GM19238 (cell line): ENCODE results near the gene RGS19.
"Not testable (repeated sequence)": the region's sequence is repeated elsewhere in the genome, so short reads cannot be mapped to it uniquely, and the experiment has no call there.

Source experiments
- DNase-seq: peaks from one replicate; pipeline ENCODE4 v3.0.0; 2011; ENCODE audit warnings: low spot score; ENCODE audit not compliant: insufficient read length

RGS19 gene, protein sequence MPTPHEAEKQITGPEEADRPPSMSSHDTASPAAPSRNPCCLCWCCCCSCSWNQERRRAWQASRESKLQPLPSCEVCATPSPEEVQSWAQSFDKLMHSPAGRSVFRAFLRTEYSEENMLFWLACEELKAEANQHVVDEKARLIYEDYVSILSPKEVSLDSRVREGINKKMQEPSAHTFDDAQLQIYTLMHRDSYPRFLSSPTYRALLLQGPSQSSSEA

DNA sequence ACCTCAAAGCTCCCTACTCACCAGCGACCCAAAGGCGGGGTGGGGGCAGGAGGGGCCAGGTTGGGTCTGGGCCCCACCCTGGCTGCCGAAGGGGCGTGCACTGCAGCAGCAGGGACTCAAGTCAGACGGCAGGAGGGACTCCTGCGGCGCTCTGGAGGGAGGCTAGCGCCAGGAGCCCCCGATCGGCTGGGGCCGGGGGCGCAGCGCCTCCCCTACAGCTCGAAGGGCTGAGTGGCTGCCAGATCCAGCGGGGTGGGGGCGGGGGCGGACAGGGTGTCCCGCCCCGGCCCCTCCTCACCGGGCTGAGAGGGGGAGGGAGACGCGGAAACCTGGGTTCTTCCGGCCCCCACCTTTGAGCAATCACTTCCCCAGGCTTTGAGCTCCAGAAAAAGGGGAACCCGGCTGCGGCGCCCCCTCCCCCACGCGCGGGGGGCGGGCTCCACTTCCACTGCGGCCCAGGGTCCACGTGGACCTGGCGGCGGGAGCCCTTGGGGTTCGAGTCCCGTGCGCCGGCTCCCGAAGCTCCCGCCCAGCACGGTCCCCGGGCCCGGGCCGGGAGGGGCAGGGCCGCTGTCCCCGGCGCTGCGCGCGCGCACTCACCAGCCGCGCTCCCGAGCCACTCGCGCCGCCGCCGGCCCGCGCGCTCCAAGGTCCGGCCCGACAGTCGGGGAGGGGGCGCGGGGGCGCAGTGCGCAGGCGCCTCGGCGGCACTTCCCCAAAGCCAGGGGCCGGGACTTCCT is at the start of gene RGS19:
Gene RGS19, minus strand, starts transcription at position 246 of the 740 bp plus-strand sequence. CDS start 2,632 bp downstream, outside the sequence.
- DNase-seq, result peak; percentile 87

DNA sequence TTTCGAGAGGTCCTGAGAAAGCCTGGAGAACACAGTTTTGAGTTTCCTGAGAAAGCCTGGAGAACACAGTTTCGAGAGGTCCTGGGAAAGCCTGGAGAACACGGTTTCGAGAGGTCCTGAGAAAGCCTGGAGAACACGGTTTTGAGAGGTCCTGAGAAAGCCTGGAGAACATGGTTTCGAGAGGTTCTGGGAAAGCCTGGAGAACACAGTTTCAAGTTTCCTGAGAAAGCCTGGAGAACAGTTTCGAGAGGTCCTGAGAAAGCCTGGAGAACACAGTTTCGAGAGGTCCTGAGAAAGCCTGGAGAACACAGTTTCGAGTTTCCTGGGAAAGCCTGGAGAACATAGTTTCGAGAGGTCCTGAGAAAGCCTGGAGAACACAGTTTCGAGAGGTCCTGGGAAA is 44.2 kb upstream of the RGS19 start:
- not testable (repeated sequence) for DNase-seq

DNA sequence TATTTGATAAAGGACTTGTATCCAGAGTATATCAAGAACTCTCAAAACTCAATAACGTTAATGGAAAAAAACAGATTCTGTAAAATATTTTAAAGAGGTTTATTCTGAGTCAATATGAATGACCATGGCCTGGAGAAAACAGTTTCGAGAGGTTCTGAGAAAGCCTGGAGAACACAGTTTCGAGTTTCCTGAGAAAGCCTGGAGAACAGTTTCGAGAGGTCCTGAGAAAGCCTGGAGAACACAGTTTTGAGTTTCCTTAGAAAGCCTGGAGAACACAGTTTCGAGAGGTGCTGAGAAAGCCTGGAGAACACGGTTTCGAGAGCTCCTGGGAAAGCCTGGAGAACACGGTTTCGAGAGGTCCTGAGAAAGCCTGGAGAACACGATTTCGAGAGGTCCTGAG is 43.6 kb upstream of the RGS19 start:
- DNase-seq, result not testable (repeated sequence)

DNA sequence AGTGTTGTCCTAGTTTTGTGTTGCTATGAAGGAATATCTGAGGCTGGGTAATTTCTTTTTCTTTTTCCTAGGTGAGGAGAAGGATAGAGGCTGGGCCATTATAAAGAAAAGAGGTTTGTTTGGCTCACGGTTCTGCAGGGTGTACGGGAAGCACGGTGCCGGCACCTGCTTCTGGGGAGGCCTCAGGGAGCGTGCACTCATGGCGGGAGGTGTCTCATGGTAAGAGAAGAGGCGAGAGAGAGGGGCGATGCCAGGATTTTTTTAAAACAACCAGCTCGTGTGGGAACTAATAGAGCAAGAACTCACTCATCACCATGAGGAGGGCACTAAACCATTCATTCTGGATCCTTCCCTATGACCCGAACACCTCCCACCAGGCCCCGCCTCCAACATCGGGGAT is 42.3 kb upstream of the RGS19 start:
- DNase-seq, result no peak

DNA sequence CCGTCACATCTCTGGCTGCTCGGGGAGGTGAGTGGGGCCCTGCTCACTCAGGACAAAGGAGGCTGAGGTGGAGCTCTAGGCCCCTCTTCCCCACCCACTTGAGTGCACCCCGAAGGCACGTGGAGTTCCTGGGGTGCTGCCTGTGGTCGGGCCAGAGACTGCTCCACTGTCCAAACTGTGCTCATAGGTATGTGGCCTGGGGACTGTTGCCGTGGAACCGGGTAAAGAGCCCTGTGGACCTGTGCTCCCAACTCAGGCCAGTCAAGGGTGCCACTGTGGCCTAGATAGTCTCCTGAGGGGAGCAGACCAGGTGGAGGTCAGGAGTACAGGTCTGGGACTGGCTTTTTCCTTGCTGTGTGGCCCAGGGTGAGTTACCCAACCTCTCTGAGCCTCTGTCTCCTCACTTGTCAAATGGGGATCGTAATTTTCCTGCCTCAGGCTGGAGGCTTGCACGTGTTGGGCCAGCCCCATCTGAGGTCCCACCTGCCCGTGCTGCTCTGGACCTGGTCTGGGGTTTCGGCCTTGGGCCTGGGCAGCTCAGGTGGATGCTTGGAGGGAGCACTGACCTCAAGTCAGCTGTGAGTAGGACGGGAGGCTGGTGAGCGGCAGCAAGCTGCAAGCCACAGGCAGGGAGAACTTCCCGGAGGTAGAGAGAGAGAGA is 40.5 kb upstream of the RGS19 start:
- DNase-seq, result no peak

DNA sequence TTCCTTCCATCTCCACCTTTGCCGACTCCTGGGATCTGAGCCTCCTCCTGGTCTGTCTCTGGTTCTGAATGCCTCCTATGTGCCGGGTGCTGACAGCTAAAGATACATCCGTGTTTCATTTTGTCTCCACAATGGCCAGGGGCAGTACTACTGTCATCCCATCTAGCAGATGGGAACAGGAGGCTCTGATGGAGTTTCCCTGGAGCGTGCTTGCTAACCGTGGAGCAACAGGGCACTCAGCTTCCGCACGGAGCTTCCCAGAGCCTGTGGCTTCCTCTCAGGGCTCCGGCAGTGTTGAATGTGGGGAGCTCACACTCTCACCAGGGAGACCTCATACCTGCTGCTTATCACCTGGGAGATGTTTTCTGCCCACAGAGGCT is 40.0 kb upstream of the RGS19 start:
- DNase-seq, result no peak

DNA sequence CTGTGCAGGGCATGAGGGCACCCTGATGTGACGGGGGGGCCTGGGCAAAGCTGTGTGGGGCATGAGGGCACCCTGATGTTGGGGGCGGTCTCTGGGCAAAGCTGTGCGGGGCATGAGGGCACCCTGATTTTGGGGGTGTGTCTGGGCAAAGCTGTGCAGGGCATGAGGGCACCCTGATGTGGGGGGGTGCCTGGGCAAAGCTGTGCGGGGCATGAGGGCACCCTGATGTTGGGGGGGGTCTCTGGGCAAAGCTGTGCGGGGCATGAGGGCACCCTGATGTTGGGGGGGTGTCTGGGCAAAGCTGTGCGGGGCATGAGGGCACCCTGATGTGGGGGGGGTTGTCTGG is 38.1 kb upstream of the RGS19 start:
- DNase-seq, result not testable (repeated sequence)

DNA sequence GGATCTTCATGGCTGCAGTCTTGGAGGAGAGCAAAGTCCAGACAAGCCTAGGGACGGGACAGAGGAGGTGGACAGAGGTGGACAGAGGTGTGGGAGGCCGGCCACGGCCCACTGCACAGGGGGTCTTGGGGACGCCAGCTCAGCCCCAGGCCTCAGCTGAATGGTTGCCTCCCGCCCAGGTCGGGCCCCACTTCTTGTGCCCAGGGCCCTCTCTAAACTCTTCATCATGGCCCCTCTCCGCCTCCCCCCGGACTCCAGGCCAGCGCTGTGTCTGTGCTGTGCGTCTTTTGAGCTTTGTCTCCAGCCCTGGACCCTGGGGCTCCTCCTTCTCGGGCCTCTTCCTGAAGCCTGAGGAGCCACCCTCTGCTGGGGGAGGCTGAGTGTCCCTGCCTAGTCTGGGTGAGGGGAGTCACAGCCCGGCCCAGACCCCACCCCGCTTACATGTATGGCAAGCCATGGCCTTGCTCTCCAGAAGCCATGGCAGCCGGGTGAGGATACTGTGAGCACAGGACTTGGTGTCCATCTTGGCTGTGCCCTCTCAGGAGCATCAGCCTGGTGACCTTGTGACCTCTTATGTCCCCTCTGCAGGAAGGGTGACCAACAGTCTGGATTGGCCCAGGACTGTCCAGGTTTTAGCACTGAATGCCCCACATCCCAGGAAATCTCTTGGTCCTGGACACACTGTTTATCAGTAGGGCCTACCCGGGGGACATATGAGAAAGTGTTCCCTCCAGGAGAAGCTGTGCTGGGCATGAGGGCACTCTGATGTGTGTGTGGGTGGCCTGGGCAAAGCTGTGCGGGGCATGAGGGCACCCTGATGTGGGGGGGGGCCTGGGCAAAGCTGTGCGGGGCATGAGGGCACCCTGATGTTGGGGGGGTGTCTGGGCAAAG is 37.5 kb upstream of the RGS19 start:
- DNase-seq, result no peak

DNA sequence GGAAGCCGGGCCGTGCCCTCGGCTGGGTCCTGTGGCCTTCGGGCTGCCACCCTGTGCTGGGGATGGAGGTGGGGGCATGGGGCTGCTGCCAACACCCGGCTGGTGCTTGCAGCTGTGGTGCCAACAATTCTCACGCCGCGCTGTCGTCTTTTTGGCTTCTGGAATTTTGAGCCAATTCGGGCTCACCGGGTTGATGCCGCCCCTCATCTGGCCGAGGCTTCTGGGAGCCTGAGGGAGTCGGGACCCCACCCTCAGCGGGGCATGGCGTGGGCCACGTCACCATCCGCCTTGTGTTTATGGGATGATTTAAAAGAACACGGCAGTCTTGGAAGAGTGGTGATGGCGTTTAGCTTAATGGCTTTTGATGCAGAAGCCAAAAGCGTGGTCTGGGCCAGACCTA is 36.7 kb upstream of the RGS19 start:
- DNase-seq, result no peak

DNA sequence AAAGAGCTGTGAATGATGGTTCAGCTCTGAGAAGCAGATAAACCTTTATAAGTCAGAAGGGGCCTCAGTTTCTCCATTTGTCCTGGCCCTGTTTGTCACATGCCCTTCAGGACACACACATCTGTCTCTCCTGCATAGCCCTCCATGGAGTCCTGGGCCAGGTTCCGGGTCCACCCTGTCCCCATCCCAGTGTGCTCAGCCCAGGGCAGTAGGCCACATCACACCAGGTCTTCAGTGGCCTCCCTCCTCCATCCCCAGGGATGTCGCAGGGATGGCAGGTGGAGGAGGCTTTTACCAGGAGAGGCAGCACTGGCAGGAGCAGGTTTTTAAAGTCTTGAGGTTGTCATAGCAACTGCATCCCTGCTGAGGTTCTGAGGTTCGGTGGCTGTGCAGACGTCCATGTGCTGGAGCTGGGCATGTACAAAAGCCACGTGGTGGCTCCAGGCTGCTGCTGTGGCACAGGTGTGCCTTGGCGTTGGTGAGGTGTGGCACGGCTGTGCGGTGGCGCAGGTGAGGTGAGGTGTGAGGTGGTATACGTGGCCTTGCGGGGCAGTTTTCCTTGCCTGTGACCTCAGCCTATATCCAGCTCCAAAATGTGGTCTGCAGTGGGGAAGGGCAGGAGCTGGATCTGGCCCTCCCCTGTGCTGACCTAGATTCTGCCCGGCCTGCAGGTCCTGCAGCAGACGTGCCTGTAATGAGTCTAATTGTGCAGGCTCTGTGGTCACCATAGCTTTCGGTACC is 36.0 kb upstream of the RGS19 start:
- DNase-seq, result no peak

DNA sequence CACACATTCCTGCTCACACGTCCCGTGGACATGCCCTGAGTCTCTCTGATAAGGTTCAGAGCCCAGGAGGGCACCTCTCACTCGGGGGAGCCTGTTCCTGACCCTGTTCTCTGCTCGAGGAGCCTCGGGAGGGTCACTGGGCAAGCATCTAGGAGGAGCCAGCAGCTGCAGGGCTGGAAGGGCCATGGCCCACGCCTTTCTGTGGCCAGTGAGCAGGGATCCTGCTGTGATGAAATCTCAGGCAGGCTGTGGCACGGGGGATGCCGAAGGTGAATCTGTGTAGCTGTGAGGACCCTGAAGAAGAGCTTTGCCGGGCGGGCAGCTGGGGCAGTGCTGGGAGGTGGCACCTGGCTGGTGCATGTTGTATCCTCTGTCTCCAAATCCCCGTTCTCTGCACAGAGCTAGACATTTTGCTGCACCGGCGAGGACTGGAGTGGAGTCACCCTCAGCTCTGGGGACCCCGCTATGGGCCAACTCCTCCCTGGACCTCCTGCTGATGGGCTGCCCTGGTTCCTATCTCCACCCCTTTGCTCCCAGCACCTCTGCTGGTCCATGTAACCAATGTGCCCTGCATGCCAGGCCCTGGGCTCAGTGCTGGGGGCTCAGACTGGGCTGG is 35.1 kb upstream of the RGS19 start:
- no peak for DNase-seq

DNA sequence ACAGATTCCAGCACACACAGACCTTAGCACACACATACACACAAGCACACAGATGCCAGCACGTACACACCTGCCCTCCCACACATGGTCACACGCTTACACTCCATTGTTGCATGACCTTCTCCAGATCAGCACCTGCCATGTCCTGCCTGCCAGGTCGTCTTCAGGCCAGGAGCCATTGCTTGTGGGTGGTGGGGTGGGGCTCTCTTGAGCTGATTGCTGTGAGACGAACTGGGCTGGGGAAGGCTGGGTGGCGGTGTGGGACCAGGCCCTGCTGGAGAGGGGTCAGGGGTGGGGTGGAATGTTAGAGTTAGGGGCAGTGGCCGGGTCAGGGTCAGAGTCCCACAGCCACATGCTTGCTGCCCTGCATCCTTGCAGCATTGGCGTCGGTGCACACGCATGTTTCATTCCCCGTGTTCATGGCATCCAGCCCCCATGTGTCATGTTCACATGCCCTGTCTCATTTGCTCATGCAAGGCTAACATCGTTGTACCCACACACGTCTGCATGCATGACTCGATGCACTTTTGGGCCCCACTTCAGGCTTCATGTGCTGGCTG is 34.6 kb upstream of the RGS19 start:
- DNase-seq, result no peak

DNA sequence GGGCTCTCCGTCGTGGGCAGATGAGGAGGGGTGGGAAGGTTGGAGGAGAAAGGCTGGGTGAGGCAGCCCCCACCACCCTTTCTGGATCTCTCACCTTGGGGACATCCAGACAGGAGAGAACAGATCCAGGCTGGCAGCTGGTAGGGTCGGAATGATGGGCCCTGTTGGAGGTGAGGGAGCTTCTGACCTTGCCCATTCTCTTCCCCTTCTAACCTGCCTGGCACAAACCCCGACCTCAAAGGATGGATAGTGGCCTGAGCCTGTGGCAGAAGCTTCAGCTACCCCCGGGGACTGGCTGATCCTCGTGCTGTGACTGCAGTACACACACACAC is 34.1 kb upstream of the RGS19 start:
- no peak for DNase-seq

DNA sequence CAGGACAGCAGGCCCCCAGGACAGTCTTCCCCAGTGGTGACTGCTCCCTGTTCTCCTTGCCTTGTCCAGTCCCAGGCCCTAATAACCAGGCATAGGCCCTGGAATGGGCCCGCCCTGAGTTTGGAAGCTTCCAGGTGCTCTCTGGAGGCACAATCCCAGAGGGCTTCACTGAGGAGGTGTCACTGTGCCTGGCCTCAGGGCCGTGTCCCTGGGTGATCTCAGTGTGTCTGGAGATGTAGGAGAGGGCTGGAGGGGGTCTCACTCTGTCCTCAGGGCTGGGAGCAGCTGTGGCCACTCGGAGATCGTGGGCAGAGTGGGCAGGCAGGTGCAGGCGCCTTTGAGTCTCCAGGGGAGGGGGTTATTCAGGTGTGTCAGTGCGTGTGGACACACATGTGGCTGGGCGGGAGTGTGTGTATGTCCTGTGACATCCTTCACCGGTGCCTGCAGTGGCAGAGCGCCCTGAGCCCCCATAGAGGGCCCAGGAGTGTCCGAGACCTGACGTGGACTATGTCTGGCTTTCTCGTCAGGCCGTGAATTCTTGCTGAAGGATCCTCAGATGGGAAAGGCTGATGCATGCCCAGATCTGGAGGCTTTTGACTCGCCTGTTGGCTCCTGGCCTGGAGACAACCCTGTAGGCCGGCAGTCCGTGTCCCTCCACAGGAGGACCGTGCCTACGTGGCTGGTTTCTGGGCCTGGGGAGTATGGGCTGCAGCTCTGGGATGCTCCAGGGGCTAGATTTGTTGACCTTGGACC is 33.5 kb upstream of the RGS19 start:
- DNase-seq, result no peak

DNA sequence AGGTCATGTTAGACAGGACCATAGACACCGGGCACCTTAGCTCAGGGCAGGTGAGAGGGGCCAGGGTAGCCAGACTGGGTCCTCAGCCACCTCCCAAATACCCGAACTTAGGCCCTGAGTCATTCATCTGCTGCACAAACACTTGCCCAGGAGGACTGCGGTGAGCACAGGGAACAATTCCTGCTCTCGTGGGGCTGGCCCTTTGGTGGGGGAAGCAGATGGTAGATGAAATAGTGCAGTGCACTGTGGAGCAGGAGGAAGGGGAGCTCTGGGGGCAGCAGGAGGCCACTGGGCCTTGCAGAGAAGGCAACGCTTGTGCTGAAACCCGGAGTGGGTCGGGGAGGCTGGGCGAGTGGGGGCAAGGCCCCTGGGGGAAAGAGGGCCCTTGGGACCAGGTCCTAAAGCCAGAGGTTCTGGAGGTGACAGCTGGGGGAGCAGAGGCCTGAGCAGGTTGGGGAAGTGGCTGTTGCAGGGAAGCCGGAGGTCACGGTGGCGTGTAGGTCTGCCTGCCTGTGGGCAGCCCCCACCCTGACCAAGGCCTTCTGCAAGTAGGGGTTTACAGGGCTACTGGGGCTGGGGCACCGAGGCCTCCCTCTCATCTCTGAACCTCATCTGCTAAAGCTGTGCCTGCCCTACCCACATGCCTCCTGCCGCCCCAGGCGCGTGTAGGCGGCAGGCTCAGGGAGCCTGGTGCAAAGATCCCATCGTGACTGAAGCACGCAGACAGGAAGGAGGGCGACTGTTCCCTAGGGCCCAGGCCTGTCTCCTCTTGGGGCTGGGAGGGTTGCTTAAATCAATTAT is 32.7 kb upstream of the RGS19 start:
- no peak for DNase-seq

DNA sequence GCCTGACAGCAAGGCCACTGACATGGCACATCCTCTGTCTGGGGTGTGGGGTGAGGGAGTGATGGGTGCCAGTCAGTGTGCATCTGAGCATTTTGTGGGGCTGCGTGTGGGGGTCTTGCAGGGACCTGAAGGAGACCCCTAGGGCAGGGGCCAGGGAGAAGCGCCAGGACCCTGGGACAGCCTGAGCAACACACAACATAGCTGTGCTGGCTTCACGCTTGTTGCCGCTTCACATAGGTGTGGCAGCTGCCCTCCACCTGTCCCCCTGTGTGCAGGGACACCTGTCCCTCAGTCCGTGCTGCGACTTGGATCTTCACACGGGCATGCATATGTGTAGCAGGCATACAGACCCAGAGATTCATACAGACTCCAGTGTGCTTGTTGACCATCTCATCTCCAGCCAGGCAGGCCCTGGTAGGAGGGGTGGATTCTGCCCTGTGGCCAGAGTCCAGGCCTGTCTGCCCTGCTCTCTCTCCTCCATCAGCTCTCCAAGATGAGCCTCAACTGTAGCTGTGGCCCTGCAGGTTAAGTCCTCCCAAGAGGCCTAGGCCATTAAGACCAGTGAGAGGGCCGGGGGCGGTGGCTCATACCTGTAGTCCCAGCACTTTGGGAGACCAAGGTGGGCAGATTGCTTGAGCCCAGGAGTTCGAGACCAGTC is 31.2 kb upstream of the RGS19 start:
- no peak for DNase-seq

DNA sequence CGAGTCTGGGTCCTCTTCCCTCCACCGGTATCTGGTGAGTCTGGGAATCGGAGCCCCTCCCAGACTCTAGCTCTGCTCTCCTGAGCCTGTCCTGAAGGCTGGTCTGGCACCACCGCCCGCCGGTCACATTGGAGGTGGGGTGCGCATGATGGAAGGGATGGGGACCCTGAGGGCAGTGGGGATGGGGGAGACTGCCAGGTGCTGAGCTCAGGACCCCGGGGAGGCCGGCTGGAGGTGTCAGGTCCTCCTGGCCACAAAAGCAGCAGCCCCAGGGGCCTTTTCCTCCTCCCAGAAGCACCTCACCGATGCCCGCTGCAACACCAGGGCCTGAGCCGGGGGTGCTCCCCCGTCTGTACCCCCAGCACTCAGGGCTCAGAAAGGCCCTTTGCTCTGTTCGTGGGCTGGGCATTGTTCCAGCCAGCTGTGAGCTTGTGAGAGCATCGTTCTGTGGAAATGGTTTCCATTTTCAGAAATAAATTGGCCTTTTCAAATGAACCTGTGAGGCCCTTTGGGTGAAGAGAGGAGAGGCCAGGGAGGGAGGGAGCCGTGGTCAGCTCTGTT is 30.6 kb upstream of the RGS19 start:
- no peak for DNase-seq
